Neural cell (in vitro differentiated cells): ENCODE data around the gene EPHA5. TPM values are rescaled to one million over a fixed set of nuclear protein-coding genes. Genes with fewer than 3 reads are reported as not detected.

ENCODE experiments used
- H2AFZ ChIP-seq: fragments of 200-600, 300-800 bp; sonication (generic), shearing (Covaris generic); 2 replicates; pipeline ENCODE4 v1.6.0; 2014; ENCODE audit warnings: low read depth, mild to moderate bottlenecking, antibody characterized with exemption, low read length, moderate library complexity
- H3F3A ChIP-seq: fragments of 200-600 bp; shearing (Covaris generic); 2 replicates; pipeline ENCODE4 v1.6.1; 2016; ENCODE audit warnings: mild to moderate bottlenecking, moderate library complexity, mixed read lengths, antibody characterized with exemption, low read length; ENCODE audit not compliant: insufficient read depth, poor library complexity, severe bottlenecking
- H3K27ac ChIP-seq: fragments of 200-600, 300-800 bp; sonication (generic), shearing (Covaris generic); 2 replicates; pipeline ENCODE4 v1.5.1; 2014; ENCODE audit warnings: mild to moderate bottlenecking, low read length, moderate library complexity
- H3K27me3 ChIP-seq: fragments of 300-800, 200-600 bp; sonication (generic), shearing (Covaris generic); 2 replicates; pipeline ENCODE4 v1.6.0; 2014; ENCODE audit warnings: mild to moderate bottlenecking, low read depth, low read length, moderate library complexity; ENCODE audit not compliant: insufficient read depth
- H3K36me3 ChIP-seq: fragments of 300-800, 200-600 bp; sonication (generic), shearing (Covaris generic); 2 replicates; pipeline ENCODE4 v1.5.1; 2014; ENCODE audit warnings: mild to moderate bottlenecking, antibody characterized with exemption, low read length, moderate library complexity; ENCODE audit not compliant: insufficient read depth
- H3K4me2 ChIP-seq: fragments of 300-800, 200-600 bp; sonication (generic), shearing (Covaris generic); 2 replicates; pipeline ENCODE4 v1.6.0; 2014; ENCODE audit warnings: mild to moderate bottlenecking, low read length
- H3K4me3 ChIP-seq: fragments of 300-800, 200-600 bp; sonication (generic), shearing (Covaris generic); 2 replicates; pipeline ENCODE4 v1.5.1; 2014; ENCODE audit warnings: mild to moderate bottlenecking, low read length, moderate library complexity
- H3K79me2 ChIP-seq: fragments of 200-600 bp; shearing (Covaris generic); replicated peaks from 2 replicates; pipeline ENCODE4 v1.6.0; 2014; ENCODE audit warnings: mild to moderate bottlenecking, low read length, moderate library complexity; ENCODE audit not compliant: insufficient read depth
- H3K9ac ChIP-seq: fragments of 300-800, 200-600 bp; sonication (generic), shearing (Covaris generic); 2 replicates; pipeline ENCODE4 v1.6.1; 2016; ENCODE audit warnings: mild to moderate bottlenecking, low read length, mixed read lengths
- H3K9me2 ChIP-seq: fragments of 200-600 bp; shearing (Covaris generic); 2 replicates; pipeline ENCODE4 v1.6.1; 2016; ENCODE audit warnings: mild to moderate bottlenecking, low read length, mixed read lengths; ENCODE audit not compliant: insufficient read depth
- H3K9me3 ChIP-seq: fragments of 200-600, 300-800 bp; sonication (generic), shearing (Covaris generic); 2 replicates; pipeline ENCODE4 v1.6.1; 2016; ENCODE audit warnings: mild to moderate bottlenecking, mixed run types, low read length, moderate library complexity, mixed read lengths
- H4K20me1 ChIP-seq: fragments of 200-600 bp; shearing (Covaris generic); 2 replicates; pipeline ENCODE4 v1.6.1; 2016; ENCODE audit warnings: mild to moderate bottlenecking, mixed run types; ENCODE audit not compliant: insufficient read depth
- EP300 ChIP-seq: fragments of 450-650 bp; conservative IDR thresholded peaks from 2 replicates; pipeline ENCODE4 v1.6.1; 2014; ENCODE audit warnings: antibody characterized with exemption, mild to moderate bottlenecking, moderate library complexity; ENCODE audit not compliant: poor library complexity, severe bottlenecking
- EZH2 ChIP-seq: fragments of 200-600, 300-800 bp; shearing (Covaris generic), sonication (generic); IDR thresholded peaks from 2 replicates; pipeline ENCODE4 v1.6.1; 2014; ENCODE audit warnings: antibody characterized with exemption, low read length, borderline replicate concordance, mild to moderate bottlenecking; ENCODE audit not compliant: insufficient read depth, poor library complexity, severe bottlenecking
- MXI1 ChIP-seq: fragments of 450-650 bp; conservative IDR thresholded peaks from 2 replicates; pipeline ENCODE4 v1.6.1; 2014; ENCODE audit warnings: antibody characterized with exemption, mild to moderate bottlenecking; ENCODE audit not compliant: poor library complexity, severe bottlenecking
- POLR2AphosphoS5 ChIP-seq: IDR thresholded peaks from 2 replicates; pipeline ENCODE4 v1.6.1; 2012
- RAD21 ChIP-seq: fragments of 450-650 bp; conservative IDR thresholded peaks from 2 replicates; pipeline ENCODE4 v1.6.1; 2014; ENCODE audit warnings: antibody characterized with exemption, mild to moderate bottlenecking, moderate library complexity
- SMC3 ChIP-seq: fragments of 450-650 bp; conservative IDR thresholded peaks from 2 replicates; pipeline ENCODE4 v1.6.1; 2014; ENCODE audit warnings: antibody characterized with exemption, mild to moderate bottlenecking, moderate library complexity; ENCODE audit not compliant: poor library complexity
- TAF1 ChIP-seq: IDR thresholded peaks from 2 replicates; pipeline ENCODE4 v1.6.1; 2012; ENCODE audit warnings: low read depth
- polyA plus RNA-seq: library from polyadenylated mRNA; depleted of rRNA; stranded (reverse); fragments of >200 nt; gene quantifications from 2 replicates; pipeline ENCODE4 v1.2.3, GENCODE V29; 2014
- TF ChIP-seq, protein P1 (sequence below): IDR thresholded peaks from 2 replicates; pipeline ENCODE4 v1.6.1; 2012; ENCODE audit warnings: borderline replicate concordance
- TF ChIP-seq, protein P2 (sequence below): fragments of 450-650 bp; IDR thresholded peaks from 2 replicates; pipeline ENCODE4 v1.5.1; 2014; ENCODE audit warnings: antibody characterized with exemption, mild to moderate bottlenecking, moderate library complexity; ENCODE audit not compliant: poor library complexity, severe bottlenecking

The EPHA5 gene
- polyA plus RNA-seq, 1 donor from 2014 or later: 4.3 TPM

DNA sequence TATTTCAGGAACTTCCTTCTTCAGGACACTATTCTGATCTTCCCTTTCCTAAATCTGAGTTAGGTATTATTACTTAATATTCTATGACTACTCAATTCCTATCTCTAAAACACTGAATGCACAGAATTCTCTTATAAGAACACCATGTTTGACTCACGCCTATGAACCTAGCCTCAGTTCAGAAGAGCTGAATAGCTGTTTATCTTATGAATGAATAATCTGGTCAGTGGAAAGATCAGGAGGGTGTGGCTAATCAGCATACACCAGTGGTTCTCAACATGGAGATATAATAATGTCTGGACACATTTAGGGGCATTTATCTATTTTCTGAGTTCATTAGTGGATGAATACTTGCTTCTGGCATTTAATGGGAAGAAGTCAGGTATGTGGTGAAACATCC, 24.2 kb downstream of the EPHA5 start:
- no peak for TF ChIP-seq TAF1
- TF ChIP-seq, protein P1, sequence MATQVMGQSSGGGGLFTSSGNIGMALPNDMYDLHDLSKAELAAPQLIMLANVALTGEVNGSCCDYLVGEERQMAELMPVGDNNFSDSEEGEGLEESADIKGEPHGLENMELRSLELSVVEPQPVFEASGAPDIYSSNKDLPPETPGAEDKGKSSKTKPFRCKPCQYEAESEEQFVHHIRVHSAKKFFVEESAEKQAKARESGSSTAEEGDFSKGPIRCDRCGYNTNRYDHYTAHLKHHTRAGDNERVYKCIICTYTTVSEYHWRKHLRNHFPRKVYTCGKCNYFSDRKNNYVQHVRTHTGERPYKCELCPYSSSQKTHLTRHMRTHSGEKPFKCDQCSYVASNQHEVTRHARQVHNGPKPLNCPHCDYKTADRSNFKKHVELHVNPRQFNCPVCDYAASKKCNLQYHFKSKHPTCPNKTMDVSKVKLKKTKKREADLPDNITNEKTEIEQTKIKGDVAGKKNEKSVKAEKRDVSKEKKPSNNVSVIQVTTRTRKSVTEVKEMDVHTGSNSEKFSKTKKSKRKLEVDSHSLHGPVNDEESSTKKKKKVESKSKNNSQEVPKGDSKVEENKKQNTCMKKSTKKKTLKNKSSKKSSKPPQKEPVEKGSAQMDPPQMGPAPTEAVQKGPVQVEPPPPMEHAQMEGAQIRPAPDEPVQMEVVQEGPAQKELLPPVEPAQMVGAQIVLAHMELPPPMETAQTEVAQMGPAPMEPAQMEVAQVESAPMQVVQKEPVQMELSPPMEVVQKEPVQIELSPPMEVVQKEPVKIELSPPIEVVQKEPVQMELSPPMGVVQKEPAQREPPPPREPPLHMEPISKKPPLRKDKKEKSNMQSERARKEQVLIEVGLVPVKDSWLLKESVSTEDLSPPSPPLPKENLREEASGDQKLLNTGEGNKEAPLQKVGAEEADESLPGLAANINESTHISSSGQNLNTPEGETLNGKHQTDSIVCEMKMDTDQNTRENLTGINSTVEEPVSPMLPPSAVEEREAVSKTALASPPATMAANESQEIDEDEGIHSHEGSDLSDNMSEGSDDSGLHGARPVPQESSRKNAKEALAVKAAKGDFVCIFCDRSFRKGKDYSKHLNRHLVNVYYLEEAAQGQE: no peak
- no peak for TF ChIP-seq MXI1
- TF ChIP-seq SMC3: no peak
- TF ChIP-seq EP300: no peak
- TF ChIP-seq RAD21: no peak
- TF ChIP-seq EZH2: no peak
- TF ChIP-seq POLR2AphosphoS5: no peak
- no peaks in the 10 kb centered on the region for H3K79me2 ChIP-seq

DNA sequence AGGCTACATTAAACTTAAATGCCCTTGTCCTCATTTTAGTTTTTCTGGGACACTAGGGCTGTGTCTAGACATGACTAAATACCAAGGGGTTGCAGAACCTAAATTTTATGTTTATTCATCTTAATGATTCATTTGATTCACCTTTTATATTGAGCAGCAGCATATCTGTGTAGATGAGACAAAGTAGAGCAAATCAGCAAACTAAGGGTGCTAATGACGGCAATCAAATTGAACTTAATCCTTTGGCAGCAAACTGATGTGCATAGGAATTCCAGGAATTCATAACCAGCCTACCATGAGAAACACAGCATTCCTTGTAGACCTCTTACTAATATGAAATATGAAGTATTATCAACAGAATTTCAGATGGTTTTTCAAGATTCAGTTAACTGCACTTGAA, 25.1 kb downstream of the EPHA5 start:
- no peaks in the 10 kb centered on the region for H3K36me3 ChIP-seq
- TF ChIP-seq EZH2 (no peak), POLR2AphosphoS5 (no peak), SMC3 (no peak), RAD21 (no peak), MXI1 (no peak), EP300 (no peak), TAF1 (no peak)
- TF ChIP-seq, protein P1: no peak
- TF ChIP-seq, protein P2, sequence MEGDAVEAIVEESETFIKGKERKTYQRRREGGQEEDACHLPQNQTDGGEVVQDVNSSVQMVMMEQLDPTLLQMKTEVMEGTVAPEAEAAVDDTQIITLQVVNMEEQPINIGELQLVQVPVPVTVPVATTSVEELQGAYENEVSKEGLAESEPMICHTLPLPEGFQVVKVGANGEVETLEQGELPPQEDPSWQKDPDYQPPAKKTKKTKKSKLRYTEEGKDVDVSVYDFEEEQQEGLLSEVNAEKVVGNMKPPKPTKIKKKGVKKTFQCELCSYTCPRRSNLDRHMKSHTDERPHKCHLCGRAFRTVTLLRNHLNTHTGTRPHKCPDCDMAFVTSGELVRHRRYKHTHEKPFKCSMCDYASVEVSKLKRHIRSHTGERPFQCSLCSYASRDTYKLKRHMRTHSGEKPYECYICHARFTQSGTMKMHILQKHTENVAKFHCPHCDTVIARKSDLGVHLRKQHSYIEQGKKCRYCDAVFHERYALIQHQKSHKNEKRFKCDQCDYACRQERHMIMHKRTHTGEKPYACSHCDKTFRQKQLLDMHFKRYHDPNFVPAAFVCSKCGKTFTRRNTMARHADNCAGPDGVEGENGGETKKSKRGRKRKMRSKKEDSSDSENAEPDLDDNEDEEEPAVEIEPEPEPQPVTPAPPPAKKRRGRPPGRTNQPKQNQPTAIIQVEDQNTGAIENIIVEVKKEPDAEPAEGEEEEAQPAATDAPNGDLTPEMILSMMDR: no peak
- no peak overlapping the region for H3K27ac ChIP-seq
- no peaks in the 10 kb centered on the region for H3K9me3 ChIP-seq
- H3K9ac ChIP-seq: no peak overlapping the region
- H4K20me1 ChIP-seq: no peaks in the 10 kb centered on the region
- H3K4me2 ChIP-seq: no peak overlapping the region
- no peaks in the 10 kb centered on the region for H3K79me2 ChIP-seq
- H2AFZ ChIP-seq: no peak overlapping the region
- no peaks in the 10 kb centered on the region for H3K9me2 ChIP-seq
- no peaks in the 10 kb centered on the region for H3K27me3 ChIP-seq
- H3F3A ChIP-seq: no peaks in the 10 kb centered on the region
- H3K4me3 ChIP-seq: no peak overlapping the region

More for the DNA sequence above, 24.2 kb downstream of the EPHA5 start:
- no peaks in the 10 kb centered on the region for H3K9me3 ChIP-seq
- no peaks in the 10 kb centered on the region for H3K9me2 ChIP-seq
- H3K4me2 ChIP-seq: no peak overlapping the region
- H4K20me1 ChIP-seq: no peaks in the 10 kb centered on the region
- H3F3A ChIP-seq: no peaks in the 10 kb centered on the region
- H3K27ac ChIP-seq: no peak overlapping the region
- H3K4me3 ChIP-seq: no peak overlapping the region
- H3K36me3 ChIP-seq: no peaks in the 10 kb centered on the region
- no peaks in the 10 kb centered on the region for H3K27me3 ChIP-seq
- no peak overlapping the region for H2AFZ ChIP-seq
- no peak overlapping the region for H3K9ac ChIP-seq
